Astrocyte (in vitro differentiated cells and primary cell): ENCODE results near the gene PDCD2. TPM values are rescaled to one million over a fixed set of nuclear protein-coding genes. Genes with fewer than 3 reads are reported as not detected.

Source experiments
- DNase-seq: peaks from one replicate; pipeline ENCODE4 v3.0.0-alpha.2; 2010; ENCODE audit warnings: low read depth
- FAIRE-seq: peaks from 2 replicates; lab custom pipeline; 2011; peaks lifted over from hg19 to GRCh38; lab: Jason Lieb, UNC
- H2AFZ ChIP-seq: 2 replicates; pipeline ENCODE4 v1.6.0; 2012; ENCODE audit warnings: low read depth, low read length, inconsistent platforms
- H3K27ac ChIP-seq: 2 replicates; pipeline ENCODE4 v1.5.1; 2011; ENCODE audit warnings: low read depth, low read length, inconsistent platforms
- H3K27me3 ChIP-seq: 2 replicates; pipeline ENCODE4 v1.6.0; 2011; ENCODE audit warnings: low read length, inconsistent platforms; ENCODE audit not compliant: insufficient read depth
- H3K36me3 ChIP-seq: 2 replicates; pipeline ENCODE4 v1.5.1; 2011; ENCODE audit warnings: low read length, inconsistent platforms; ENCODE audit not compliant: insufficient read depth
- H3K4me1 ChIP-seq: 2 replicates; pipeline ENCODE4 v1.5.1; 2011; ENCODE audit warnings: low read length, inconsistent platforms; ENCODE audit not compliant: insufficient read depth
- H3K4me2 ChIP-seq: 2 replicates; pipeline ENCODE4 v1.6.0; 2012; ENCODE audit warnings: low read length, inconsistent platforms
- H3K4me3 ChIP-seq: 2 replicates; pipeline ENCODE4 v1.5.1; 2011; ENCODE audit warnings: low read depth, mild to moderate bottlenecking, low read length, inconsistent platforms; ENCODE audit not compliant: insufficient read depth
- H3K79me2 ChIP-seq: 2 replicates; pipeline ENCODE4 v1.6.0; 2012; ENCODE audit warnings: mild to moderate bottlenecking, low read length, inconsistent platforms; ENCODE audit not compliant: insufficient read depth
- H3K9ac ChIP-seq: 2 replicates; pipeline ENCODE4 v1.6.0; 2012; ENCODE audit warnings: mild to moderate bottlenecking, low read length, inconsistent platforms
- H3K9me3 ChIP-seq: 2 replicates; pipeline ENCODE4 v1.5.1; 2012; ENCODE audit warnings: low read depth, mild to moderate bottlenecking, low read length, inconsistent platforms; ENCODE audit not compliant: insufficient read depth
- H4K20me1 ChIP-seq: 2 replicates; pipeline ENCODE4 v1.6.0; 2012; ENCODE audit warnings: low read length, inconsistent platforms; ENCODE audit not compliant: insufficient read depth
- H3K27ac Mint-ChIP-seq: one replicate; pipeline ENCODE4 v1.8.0; 2021; ENCODE audit warnings: mild to moderate bottlenecking, mixed read lengths; ENCODE audit not compliant: unreplicated experiment
- H3K27me3 Mint-ChIP-seq: one replicate; pipeline ENCODE4 v1.8.0; 2021; ENCODE audit warnings: low read depth, mixed read lengths; ENCODE audit not compliant: unreplicated experiment
- H3K36me3 Mint-ChIP-seq: one replicate; pipeline ENCODE4 v1.8.0; 2021; ENCODE audit warnings: low read depth, mixed read lengths; ENCODE audit not compliant: unreplicated experiment
- H3K4me1 Mint-ChIP-seq: one replicate; pipeline ENCODE4 v1.8.0; 2021; ENCODE audit warnings: low read depth, mixed read lengths; ENCODE audit not compliant: unreplicated experiment
- H3K4me3 Mint-ChIP-seq: one replicate; pipeline ENCODE4 v1.8.0; 2021; ENCODE audit warnings: mild to moderate bottlenecking, moderate library complexity, mixed read lengths; ENCODE audit not compliant: unreplicated experiment
- H3K9me3 Mint-ChIP-seq: one replicate; pipeline ENCODE4 v1.8.0; 2021; ENCODE audit warnings: mild to moderate bottlenecking, mixed read lengths; ENCODE audit not compliant: unreplicated experiment
- EZH2 ChIP-seq: IDR thresholded peaks from 2 replicates; pipeline ENCODE4 v1.6.1; 2012; ENCODE audit warnings: mild to moderate bottlenecking, low read length, inconsistent platforms; ENCODE audit not compliant: insufficient read depth
- total RNA-seq: library from RNA; stranded (reverse); gene quantifications from 2 replicates; pipeline ENCODE4 v1.2.1, GENCODE V29; 2021
- TF ChIP-seq, protein P1 (sequence below): IDR thresholded peaks from 2 replicates; pipeline ENCODE4 v1.5.1; 2011; ENCODE audit warnings: low read depth, mild to moderate bottlenecking, inconsistent platforms, low read length, moderate library complexity; ENCODE audit not compliant: insufficient read depth

Gene PDCD2
- total RNA-seq, 1 donor from 2014 or later, result 68.4 TPM

DNA sequence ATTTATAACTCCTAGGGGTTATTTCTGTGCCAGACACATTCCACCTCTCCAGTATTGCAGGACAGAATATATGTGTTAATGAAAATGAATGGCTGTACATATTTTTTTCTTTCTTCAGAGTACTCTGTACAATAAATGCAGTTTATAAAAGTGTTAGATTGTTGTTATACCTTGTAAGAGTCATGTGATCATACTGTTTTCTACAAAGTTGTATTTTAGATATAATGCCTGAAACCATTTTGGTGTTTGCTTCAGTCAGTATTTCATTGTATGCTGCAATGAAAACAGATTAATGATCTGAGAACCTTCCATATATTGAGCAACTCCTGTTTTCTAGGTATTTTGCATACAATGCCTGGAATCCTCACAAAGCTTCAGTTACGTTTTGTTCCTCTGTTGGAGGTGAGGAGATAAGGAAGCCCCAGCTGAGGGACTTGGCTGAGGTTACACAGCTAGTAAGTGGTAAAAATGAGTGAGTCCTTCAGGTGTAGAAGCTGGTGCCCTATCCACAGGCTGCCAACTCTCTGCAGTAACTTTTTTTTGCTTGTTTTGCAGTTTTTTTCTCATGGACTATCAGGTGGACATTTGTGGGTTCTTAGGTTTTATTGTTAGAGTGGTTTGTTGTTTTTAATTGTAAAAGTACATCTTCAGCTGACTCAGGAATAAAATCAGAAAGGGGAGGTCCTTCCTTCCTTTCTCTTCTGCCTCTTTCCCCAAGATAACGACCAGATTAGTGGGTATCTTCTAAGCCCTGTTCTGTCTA lies 11.6 kb downstream of the PDCD2 start:
- Histone ChIP-seq H3K36me3 (peaks cover 50% of the 10 kb centered on the region), H3K4me1 (no peaks in the 10 kb centered on the region), H3K27ac (no peak overlapping the region), H3K9me3 (no peaks in the 10 kb centered on the region), H3K4me3 (no peak overlapping the region), H4K20me1 (no peaks in the 10 kb centered on the region), H3K4me2 (no peak overlapping the region), H3K79me2 (no peaks in the 10 kb centered on the region), H3K9ac (no peak overlapping the region), H2AFZ (no peak overlapping the region), H3K27me3 (no peaks in the 10 kb centered on the region)
- Mint-ChIP-seq H3K36me3 (peaks cover 3% of the 10 kb centered on the region), H3K4me3 (no peak overlapping the region), H3K4me1 (no peaks in the 10 kb centered on the region), H3K27ac (no peak overlapping the region), H3K9me3 (no peaks in the 10 kb centered on the region), H3K27me3 (no peaks in the 10 kb centered on the region)
- DNase-seq (no peak), FAIRE-seq (no peak)
- TF ChIP-seq, protein P1, sequence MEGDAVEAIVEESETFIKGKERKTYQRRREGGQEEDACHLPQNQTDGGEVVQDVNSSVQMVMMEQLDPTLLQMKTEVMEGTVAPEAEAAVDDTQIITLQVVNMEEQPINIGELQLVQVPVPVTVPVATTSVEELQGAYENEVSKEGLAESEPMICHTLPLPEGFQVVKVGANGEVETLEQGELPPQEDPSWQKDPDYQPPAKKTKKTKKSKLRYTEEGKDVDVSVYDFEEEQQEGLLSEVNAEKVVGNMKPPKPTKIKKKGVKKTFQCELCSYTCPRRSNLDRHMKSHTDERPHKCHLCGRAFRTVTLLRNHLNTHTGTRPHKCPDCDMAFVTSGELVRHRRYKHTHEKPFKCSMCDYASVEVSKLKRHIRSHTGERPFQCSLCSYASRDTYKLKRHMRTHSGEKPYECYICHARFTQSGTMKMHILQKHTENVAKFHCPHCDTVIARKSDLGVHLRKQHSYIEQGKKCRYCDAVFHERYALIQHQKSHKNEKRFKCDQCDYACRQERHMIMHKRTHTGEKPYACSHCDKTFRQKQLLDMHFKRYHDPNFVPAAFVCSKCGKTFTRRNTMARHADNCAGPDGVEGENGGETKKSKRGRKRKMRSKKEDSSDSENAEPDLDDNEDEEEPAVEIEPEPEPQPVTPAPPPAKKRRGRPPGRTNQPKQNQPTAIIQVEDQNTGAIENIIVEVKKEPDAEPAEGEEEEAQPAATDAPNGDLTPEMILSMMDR, result no peak
- no peak for TF ChIP-seq EZH2

DNA sequence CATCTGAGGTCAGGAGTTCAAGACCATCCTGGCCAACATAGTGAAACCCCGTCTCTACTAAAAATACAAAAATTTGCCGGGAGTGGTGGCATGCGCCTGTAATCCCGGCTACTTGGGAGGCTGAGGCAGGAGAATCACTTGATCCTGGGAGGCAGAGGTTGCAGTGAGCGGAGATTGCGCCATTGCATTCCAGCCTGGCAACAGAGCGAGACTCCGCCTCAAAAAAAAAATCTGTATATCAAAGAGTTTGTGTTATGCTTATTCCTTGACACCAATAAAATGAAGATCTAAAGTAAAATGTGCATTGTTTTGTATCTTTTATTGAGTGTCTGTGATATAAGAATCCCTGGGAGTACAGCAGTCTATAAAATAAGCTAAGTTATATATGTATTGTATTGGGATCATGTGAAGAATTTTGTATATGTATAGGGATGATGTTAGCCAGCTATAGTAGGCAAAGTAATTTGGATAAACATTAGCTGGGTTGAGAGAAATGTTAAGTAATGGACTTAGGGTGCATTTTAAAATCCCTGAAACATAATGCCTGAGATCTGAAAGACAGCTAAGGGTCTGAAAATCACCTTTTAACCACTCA lies 19.4 kb downstream of the PDCD2 start:
- H3K36me3 ChIP-seq, result peaks cover 44% of the 10 kb centered on the region

More for the DNA sequence above, 19.4 kb downstream of the PDCD2 start:
- Mint-ChIP-seq H3K9me3 (no peaks in the 10 kb centered on the region), H3K4me1 (no peaks in the 10 kb centered on the region), H3K36me3 (peaks cover 2% of the 10 kb centered on the region), H3K27me3 (no peaks in the 10 kb centered on the region), H3K27ac (no peak overlapping the region), H3K4me3 (no peak overlapping the region)
- H3K4me1 ChIP-seq, result no peaks in the 10 kb centered on the region
- no peak overlapping the region for H2AFZ ChIP-seq
- no peaks in the 10 kb centered on the region for H3K9me3 ChIP-seq
- no peak overlapping the region for H3K4me2 ChIP-seq
- H3K79me2 ChIP-seq, result peaks cover 25% of the 10 kb centered on the region
- H4K20me1 ChIP-seq, result peaks cover 2% of the 10 kb centered on the region
- DNase-seq (no peak), FAIRE-seq (no peak)
- TF ChIP-seq, protein P1, result no peak
- TF ChIP-seq EZH2, result no peak
- no peak overlapping the region for H3K4me3 ChIP-seq
- no peaks in the 10 kb centered on the region for H3K27me3 ChIP-seq
- no peak overlapping the region for H3K9ac ChIP-seq
- H3K27ac ChIP-seq, result no peak overlapping the region
